Dedifferentiated amniotic fluid mesenchymal stem cell (primary cell): ENCODE data around the gene ERBB2.
"Not testable (repeated sequence)": the region's sequence is repeated elsewhere in the genome, so short reads cannot be mapped to it uniquely, and the experiment has no call there.

Experiments used
- DNase-seq: peaks from one replicate; pipeline ENCODE4 v3.0.0-alpha.2; 2016; ENCODE audit errors: extremely low spot score

ERBB2 gene

DNA sequence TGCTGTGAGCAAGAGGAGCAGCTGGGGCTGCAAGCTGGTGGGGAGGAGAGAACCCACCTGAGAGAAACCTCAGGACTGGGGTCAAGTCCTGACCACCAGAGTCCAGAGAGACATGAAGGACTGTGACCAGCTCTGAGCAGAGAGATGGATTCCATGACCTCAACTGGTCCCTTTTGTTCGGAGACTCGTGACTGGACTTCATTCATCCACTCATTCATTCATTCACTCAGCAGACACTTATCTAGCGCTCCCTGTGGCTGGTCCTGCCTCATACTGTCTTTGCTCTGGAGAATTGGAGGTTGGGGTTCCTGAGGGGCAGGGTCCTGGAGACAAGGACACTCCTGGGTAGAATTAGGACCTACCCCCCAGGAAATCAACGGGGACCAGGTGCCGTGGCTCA lies 4.0 kb downstream of the ERBB2 start:
- no peak for DNase-seq

DNA sequence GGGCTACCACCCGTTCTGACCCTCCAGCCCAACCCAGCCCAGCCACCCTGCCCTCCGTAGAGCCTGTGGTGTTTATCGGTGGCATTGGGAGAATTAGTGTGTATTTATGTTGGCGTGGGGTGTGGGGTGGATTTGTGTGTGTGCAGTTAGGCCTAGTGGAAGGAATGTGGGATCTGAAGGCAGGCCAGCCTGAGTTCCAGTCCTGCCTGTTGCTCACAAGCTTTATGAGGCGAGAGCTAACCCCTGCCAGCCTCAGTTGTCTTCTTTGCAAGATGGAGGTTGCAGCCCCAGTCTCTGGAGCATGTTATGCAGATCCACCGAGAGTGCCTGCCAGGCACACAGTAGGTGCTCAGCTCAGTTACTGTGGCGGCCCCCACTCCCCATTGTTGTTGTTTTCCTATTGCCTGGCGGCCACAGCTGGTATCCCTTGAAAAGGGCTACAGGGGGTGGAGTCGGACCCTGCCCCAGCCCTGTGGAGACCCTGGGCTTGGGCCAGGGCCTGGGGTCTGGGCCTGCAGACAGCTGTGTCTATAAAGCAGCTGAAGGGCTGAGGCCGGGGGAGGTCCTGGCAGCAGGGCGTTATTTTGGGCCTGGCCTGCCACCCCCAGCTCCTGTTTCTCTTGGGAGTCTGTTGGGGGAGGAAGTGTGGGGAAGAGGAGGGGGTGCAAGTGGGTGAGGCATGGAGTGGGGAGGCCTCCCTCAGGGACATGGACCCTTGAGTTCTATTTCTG lies 5.1 kb downstream of the ERBB2 start:
- DNase-seq = peak; percentile 22

DNA sequence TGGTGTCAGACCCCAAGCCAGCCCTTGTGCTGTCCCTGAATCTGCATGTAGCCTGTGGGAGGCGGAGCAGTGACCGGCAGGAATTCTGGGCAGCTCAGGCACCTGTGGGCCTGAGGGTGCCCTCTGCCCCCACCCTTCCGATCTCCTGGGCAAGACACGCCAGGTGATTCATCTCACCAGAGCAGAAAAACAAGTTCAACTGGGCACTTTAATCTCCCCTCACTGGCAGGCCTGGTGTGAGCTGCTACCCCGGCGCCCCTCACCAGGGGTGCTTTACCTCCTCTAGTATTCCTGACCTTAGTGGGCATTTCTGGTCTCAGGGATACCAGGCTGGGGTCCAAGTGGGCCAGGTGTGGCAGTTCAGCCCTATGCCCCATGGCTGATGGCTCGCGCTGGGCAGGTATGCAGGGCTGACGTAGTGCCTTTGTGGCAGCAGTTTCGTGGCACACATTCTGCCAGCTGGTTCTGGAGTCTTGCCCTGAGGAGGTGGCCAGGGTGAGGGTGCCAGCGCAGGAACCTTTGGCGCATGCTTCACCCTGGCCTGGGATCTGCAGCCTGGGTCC lies 6.0 kb downstream of the ERBB2 start:
- DNase-seq = no peak

DNA sequence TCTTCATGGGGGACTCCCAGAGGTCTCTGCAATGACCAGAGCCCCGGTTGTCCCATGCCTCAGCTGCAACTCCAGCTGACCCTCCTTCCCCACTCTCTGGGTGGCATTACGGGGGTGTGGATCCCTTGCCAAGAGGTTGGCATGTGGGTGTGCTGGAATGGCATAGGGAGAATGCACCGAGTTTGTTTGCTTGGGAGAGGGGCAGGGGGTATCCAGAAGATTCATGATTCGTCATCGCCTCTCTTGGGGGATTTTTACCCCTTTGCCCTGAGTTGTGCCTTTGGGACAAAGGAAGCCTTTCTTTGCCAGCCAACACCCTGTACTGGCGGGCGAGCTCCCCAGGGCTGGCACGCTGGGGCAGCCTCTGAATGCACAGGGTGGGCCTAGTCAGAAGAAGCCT lies 6.5 kb downstream of the ERBB2 start:
- DNase-seq = no peak

DNA sequence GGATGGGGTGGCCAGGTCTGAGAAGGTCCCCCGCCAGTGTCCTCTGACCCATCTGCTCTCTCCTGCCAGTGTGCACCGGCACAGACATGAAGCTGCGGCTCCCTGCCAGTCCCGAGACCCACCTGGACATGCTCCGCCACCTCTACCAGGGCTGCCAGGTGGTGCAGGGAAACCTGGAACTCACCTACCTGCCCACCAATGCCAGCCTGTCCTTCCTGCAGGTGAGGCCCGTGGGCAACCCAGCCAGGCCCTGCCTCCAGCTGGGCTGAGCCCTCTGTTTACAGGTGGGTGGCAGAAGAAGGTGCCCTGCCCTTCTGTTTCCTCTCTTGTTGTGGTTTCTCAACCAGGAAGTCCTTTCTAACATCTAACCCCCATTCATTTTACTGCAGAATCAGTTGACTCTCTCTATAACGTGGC lies 7.1 kb downstream of the ERBB2 start:
- no peak for DNase-seq

DNA sequence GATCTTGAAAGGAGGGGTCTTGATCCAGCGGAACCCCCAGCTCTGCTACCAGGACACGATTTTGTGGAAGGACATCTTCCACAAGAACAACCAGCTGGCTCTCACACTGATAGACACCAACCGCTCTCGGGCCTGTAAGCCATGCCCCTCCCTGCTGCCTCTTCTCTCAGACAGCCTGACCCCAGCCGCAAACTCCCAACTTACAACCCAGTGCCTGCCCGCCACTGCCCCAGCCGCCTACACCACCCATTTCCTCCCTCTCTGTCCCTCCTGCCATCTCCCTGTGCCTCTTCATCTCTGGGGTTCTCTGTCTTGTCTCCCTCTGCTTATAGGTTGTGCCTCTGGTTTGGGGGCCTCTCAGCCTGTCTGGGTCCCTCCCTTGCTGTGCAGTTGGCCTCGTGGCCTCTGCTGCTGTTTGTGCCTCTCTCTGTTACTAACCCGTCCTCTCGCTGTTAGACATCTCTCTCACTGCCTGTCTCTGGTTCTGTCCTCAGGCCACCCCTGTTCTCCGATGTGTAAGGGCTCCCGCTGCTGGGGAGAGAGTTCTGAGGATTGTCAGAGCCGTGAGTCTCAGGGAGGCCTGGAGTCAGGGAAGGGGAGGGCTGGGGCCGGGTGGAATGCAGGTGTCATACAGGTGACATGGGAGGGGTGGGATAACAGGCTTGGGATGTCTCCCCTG lies 9.6 kb downstream of the ERBB2 start:
- no peak for DNase-seq

DNA sequence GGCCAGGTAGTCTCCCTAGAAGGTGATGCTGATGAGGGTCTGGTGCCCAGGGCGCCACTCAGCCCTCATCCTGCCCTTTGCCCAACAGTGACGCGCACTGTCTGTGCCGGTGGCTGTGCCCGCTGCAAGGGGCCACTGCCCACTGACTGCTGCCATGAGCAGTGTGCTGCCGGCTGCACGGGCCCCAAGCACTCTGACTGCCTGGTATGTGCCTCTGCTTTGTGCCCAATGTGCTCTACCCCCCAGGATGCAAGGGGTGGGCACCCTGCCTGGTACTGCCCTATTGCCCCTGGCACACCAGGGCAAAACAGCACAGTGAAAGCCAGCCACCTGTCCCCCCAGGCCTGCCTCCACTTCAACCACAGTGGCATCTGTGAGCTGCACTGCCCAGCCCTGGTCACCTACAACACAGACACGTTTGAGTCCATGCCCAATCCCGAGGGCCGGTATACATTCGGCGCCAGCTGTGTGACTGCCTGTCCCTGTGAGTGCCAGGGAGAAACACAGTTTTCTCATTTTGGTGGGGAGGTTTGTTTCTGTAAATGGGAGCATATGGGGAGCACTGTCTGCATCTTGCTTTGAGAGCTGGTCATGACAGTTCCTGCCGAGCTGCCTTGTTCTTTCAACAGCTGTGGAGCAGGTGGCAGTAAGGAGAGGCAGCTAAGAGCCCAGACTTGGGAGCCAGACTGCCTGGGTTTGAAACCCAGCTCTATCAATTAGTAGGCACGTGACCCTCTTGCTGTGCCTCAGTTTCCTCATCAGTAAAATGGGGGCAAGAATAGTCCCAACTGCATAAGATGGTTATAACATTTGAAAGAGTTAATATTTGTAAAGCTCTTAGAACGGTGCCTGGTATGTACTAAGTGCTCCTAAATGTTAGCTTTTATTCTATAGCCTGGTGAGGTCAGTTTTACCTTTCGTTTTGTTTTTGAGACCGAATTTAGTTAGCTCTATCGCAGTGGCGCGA lies 10.4 kb downstream of the ERBB2 start:
- no peak for DNase-seq

DNA sequence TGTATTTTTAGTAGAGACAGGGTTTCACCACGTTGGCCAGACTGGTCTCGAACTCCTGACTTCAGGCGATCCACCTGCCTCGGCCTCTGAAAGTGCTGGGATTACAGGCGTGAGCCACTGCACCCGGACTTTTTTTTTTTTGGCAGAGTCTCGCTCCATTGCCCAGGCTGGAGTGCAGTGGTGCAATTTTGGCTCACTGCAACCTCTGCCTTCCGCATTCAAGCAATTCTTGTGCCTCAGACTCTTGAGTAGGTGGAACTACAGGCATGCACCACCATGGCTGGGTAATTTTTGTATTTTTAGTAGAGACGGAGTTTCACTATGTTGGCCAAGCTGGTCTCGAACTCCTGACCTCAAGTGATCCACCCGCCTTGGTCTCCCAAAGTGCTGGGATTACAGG lies 11.2 kb downstream of the ERBB2 start:
- DNase-seq = not testable (repeated sequence)

DNA sequence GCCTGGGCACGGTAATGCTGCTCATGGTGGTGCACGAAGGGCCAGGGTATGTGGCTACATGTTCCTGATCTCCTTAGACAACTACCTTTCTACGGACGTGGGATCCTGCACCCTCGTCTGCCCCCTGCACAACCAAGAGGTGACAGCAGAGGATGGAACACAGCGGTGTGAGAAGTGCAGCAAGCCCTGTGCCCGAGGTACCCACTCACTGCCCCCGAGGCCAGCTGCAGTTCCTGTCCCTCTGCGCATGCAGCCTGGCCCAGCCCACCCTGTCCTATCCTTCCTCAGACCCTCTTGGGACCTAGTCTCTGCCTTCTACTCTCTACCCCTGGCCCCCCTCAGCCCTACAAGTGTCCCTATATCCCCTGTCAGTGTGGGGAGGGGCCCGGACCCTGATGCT lies 12.0 kb downstream of the ERBB2 start:
- no peak for DNase-seq

DNA sequence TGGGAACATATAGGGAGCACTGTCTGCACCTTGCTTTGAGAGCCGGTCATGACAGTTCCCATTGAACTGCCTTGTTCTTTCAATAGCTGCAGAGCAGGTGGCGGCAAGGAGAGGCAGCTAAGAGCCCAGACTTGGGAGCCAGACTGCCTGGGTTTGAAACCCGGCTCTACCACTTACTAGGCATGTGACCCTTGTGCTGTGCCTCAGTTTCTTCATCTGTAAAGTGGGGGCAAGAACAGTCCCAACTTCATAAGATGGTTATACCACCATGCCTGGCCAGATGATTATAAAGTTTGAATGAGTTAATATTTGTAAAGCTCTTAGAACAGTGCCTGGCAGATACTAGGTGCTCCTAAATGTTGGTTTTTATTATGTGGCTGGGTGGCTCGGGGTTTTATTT lies 14.4 kb downstream of the ERBB2 start:
- no peak for DNase-seq

DNA sequence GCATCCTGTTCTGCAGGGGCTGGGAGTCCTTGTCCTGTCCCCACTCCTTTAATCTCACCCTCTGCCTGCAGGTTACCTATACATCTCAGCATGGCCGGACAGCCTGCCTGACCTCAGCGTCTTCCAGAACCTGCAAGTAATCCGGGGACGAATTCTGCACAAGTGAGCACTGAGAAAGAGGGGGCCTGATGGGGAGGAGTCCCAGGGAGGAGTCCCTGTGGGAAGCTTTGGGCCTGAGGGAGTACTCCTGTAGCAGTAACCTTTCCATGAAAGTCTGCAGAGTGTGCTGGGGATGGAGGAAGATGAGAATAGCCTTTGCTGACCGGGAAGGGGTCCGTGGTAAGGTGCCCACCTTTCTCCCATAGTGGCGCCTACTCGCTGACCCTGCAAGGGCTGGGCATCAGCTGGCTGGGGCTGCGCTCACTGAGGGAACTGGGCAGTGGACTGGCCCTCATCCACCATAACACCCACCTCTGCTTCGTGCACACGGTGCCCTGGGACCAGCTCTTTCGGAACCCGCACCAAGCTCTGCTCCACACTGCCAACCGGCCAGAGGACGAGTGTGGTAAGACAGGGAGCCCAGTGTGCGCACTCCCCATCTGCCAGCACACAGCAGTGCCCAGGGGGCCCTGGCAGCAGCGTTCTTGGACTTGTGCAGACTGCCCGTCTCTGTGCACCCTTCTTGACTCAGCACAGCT lies 15.7 kb downstream of the ERBB2 start:
- no peak for DNase-seq

DNA sequence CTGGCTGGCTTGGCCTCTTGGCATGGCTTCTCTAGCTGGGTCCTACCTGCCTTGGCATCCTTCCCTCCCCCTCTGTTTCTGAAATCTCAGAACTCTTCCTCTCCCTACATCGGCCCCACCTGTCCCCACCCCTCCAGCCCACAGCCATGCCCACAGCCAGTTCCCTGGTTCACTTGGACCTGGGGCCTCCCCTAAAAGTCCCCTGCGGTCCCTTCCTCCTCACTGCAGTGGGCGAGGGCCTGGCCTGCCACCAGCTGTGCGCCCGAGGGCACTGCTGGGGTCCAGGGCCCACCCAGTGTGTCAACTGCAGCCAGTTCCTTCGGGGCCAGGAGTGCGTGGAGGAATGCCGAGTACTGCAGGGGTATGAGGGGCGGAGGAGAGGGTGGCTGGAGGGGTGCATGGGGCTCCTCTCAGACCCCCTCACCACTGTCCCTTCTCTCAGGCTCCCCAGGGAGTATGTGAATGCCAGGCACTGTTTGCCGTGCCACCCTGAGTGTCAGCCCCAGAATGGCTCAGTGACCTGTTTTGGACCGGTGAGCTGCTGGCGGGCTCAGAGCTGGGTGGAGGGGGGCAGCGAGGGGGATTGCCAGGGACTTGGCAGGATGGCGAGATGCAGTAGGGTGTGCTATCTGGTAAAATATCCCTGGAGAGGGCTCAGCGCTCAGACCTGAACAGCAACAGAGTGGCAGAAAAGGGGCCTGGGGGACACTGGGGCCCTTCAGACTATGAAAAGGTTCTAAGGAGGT lies 16.4 kb downstream of the ERBB2 start:
- no peak for DNase-seq

DNA sequence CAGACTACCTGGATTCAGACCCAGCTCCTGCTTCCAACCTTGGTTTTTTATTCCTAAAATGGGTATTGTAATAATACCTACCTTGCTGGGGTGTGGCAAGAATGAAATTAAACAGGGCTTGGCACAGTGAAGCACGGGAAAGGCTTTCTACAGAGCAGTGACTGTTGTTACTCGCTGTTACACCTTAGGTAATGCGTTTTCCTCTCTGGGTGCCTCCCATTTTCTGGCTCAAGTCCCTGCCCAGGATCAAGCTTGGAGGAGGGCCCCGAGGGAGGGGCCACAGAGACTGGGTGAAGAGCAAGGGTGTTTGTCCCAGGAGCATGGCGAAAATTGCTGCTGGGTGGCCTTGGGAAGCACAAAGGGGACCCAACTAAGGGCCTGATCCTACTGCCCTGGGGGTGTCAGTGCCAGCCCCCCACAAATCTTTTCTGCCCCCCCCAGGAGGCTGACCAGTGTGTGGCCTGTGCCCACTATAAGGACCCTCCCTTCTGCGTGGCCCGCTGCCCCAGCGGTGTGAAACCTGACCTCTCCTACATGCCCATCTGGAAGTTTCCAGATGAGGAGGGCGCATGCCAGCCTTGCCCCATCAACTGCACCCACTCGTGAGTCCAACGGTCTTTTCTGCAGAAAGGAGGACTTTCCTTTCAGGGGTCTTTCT lies 17.1 kb downstream of the ERBB2 start:
- DNase-seq = no peak

DNA sequence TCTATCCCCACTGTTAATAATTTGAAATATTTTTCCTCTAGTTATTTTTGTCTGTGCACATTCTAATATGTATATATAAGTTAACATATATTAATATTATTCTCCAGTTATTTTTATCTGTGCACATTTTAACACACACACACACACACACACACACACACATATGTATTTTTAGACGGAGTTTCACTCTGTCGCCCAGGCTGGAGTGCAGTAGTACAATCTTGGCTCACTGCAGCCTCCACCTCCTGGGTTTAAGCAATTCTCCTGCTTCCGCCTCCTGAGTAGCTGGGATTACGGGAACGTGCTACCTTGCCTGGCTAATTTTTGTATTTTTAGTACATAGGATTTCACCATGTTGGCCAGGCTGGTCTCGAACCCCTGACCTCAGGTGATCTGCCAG lies 17.8 kb downstream of the ERBB2 start:
- no peak for DNase-seq

DNA sequence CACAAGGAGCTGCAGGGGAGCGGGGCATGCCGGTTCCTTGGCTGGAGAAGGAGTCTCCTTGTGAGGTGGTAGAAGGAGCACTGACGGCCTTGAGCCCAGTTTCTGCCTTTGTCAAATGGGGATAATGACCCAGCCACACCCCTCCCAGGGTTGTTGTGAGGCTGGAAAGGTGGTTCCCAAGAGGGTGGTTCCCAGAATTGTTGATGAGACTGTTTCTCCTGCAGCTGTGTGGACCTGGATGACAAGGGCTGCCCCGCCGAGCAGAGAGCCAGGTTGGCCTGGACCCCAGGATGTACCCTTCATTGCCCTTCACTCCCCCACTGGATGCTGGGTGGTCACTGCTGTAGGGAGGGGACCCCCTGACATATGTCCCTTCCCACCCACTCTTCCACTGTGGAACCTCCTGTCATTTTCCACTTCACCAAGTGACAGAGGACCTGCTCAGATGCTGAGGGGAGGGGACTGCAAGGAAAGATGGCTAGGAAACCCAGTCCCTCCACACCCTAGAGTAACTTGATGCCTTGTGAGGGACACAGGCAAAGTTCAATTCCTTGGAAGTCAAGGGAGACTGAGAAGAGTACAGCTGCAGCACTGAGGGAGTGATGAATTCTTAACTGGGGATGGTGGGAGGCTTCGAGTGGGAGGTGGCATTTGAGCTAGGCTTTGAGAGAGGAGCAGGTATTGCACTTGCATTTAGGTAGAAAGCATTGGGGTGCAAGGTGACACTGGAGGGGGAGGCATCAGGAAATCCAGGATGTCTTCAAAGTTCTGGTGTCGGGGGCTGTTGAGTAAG lies 19.9 kb downstream of the ERBB2 start:
- DNase-seq = no peak

DNA sequence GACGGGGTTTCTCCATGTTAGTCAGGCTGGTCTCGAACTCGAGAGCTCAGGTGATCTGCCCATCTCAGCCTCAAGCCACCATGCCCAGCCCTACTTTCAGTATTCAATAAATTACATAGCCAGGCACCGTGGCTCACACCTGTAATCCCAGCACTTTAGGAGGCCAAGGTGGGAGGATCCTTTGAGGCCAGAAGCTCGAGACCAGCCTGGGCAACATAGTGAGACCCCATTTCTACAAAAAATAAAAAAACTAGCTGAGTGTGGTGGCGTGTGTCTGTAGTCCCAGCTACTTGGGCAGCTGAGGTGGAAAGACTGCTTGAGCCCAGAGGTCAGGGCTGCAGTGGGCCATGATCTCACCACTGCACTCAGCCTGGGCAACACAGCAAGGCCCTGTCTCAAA lies 22.2 kb downstream of the ERBB2 start:
- DNase-seq = no peak

DNA sequence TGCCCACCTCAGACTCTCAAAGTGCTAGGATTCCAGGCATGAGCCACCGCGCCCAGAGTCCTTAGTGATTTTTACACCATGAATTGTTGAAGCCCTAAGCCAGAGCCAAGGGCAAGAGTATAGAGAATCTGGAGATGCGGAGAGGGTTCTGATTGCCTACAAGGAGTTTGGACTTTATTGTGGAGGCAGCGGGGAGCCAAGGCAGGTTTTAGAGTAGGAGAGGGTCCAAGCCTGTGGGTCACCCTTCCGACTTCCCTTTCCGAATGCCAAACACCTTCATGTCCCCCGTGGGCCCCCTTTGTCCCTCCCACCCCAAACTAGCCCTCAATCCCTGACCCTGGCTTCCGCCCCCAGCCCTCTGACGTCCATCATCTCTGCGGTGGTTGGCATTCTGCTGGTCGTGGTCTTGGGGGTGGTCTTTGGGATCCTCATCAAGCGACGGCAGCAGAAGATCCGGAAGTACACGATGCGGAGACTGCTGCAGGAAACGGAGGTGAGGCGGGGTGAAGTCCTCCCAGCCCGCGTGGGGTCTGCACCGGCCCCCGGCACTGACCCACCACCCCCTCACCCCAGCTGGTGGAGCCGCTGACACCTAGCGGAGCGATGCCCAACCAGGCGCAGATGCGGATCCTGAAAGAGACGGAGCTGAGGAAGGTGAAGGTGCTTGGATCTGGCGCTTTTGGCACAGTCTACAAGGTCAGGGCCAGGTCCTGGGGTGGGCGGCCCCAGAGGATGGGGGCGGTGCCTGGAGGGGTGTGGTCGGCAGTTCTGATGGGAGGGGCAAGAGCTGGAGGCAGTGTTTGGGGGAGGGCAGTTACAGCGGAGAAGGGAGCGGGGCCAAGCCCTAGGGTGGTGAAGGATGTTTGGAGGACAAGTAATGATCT lies 23.3 kb downstream of the ERBB2 start:
- no peak for DNase-seq

DNA sequence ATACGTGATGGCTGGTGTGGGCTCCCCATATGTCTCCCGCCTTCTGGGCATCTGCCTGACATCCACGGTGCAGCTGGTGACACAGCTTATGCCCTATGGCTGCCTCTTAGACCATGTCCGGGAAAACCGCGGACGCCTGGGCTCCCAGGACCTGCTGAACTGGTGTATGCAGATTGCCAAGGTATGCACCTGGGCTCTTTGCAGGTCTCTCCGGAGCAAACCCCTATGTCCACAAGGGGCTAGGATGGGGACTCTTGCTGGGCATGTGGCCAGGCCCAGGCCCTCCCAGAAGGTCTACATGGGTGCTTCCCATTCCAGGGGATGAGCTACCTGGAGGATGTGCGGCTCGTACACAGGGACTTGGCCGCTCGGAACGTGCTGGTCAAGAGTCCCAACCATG lies 24.9 kb downstream of the ERBB2 start:
- DNase-seq = no peak
